GM19395 (cell line): ENCODE results near the gene PPP4C.

Experiments
- ATAC-seq: cut with Tn5 transposase; IDR thresholded peaks from one replicate; pipeline ENCODE4 v1.9.1; 2021; ENCODE audit warnings: mild to moderate bottlenecking, moderate library complexity; ENCODE audit not compliant: unreplicated experiment

The PPP4C gene

DNA sequence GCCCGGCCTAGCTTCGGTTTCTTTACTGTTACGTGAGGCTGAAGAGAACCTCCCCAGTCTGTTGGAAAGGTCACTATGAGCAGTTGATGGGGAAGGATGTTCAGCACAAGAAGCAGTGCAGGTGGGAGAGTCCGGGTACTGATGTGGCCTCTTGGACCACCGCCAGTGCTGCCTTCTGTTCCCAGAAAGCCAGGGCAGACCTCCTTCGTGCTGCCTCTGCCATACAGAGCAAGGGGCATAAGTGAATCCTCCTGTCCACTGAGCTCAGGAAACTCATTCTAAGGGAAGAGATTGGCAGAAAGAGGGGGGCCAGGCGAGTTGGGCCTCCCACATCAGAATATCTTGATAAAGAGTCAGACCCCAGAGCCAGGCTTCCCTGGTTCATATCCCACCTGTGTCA is 3.7 kb downstream of the PPP4C start:
- ATAC-seq: no peak

DNA sequence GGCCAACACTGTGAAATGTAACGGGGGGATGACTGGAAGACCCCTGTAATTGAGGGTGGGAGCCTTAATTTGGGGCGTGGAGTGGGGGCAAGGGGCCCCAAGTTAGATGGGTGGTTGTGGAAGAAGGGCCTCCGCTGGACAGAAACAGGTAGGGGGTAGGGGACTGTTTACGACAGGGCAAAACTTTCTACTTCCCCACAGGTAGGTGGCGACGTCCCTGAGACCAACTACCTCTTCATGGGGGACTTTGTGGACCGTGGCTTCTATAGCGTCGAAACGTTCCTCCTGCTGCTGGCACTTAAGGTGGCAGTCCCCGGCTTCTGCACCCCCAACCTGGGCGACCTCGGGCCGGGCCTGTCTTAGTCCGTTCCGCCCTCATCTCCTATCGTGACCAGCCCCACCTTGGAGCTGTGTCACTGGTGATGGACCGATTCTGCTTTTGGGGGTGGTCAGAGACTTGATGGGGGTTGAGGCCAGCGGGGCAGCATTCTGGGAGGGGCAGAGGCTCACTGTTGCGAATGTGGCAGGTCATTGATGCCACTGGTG is 6.8 kb downstream of the PPP4C start:
- no peak for ATAC-seq

DNA sequence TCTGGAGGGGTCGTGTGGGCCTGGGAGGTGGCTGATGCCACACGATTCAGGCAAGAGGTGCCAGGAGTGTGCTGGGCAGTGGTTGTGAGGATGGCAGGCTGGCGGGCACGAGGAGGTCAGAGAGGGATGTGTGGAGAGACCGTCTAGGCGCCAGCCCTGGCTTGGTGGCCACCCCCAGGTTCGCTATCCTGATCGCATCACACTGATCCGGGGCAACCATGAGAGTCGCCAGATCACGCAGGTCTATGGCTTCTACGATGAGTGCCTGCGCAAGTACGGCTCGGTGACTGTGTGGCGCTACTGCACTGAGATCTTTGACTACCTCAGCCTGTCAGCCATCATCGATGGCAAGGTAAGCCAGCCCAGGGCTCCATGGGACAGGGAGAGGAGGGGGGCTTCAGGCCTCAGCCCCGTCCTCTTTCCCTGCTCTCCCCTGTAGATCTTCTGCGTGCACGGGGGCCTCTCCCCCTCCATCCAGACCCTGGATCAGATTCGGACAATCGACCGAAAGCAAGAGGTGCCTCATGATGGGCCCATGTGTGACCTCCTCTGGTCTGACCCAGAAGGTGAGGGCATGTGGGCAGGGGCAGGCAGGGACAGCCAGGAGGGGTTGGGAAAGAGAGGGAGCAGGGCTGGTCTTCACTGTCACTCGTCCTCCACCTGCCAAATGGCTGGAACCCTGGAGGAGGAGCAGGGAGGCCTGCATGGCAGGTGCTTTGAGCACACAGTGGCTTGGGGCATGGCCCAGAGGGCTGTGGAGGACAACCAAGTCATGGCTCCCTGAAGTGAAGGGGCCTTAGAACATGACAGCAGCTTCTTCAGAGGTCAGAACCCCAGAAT is 7.6 kb downstream of the PPP4C start:
- ATAC-seq: no peak

- ATAC-seq: no peak
Measured at GRCh38 chr16:30084096-30084815, 8.5 kb downstream of the PPP4C start.

DNA sequence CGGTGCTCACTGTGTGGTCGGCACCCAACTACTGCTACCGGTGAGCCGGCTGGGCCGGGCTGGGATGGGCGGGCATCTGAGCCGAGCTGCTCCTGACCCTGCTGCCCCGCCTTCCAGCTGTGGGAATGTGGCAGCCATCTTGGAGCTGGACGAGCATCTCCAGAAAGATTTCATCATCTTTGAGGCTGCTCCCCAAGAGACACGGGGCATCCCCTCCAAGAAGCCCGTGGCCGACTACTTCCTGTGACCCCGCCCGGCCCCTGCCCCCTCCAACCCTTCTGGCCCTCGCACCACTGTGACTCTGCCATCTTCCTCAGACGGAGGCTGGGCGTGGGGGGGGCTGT is 9.0 kb downstream of the PPP4C start:
- ATAC-seq: no peak

DNA sequence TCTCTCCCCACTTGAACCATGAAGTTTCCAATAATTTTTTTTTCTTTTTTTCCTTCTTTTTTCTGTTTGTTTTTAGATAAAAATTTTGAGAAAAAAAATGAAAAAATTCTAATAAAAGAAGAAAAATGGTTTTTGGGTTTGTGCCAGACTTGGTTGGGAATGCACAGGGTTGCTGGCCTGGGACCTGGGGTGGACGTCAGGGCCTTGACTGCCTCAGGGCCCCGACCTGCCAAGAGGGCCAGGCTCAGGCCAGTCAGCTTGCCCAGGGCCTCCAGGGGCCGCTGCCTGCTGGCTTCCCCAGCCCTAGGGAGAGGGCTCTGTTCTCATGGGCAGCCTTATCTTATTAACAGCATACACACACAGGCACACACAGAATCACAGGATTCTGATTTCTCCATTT is 9.5 kb downstream of the PPP4C start:
- ATAC-seq: no peak

DNA sequence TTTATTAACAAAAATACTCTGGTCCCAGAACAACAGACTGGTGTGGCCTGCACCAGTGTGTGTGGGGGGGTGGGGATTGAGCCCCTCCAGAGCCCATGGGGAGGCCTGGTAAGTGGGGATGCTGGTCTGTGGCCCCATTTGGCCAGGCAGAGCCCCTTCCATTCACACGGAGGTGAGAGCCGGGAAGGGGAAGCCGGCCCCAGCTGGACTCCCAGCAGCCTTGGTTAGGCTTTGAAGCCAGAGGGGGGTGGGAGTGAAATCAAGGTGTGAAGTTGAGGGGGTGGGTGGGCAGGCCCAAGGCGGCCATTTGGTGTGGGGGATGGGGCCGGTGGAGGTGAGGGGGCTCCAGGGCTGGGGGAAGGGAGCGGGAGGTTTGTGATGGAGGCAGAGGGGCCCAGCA is 10.0 kb downstream of the PPP4C start:
- ATAC-seq: no peak

- ATAC-seq: no peak
Measured at GRCh38 chr16:30086291-30087140, 10.7 kb downstream of the PPP4C start.

DNA sequence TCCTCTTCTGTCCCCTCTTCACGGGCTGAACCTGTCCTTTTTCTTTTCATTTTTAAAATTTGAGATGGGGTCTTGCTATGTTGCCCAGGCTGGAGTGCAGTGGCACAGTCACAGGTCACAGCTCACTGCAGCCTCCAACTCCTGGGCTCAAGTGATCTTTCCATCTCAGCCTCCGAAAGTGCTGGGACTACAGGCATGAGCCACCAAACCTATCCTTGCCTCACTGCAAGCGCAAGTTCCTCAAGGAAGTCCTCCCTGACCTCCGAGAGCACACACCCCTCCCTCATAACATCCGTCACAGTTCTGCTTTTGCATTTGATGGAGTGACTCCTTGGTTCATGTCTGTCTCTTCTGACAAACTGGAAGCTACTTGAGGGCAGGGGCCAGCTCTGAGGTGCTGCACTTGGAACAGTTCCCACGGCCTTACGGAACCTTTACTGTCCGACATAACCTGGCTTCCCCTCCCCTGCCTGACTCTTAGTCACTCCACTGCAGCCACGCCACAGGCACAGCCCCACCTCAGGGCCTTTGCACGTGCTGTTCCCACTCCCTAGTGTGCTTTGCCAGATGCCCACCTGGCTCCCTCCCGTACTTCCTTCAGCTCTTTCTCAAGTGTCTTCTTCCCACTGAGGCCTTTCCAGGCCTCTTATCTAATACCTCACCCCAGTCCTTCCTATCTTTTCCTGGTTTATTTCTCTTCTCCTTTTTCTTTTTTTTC is 11.5 kb downstream of the PPP4C start:
- no peak for ATAC-seq

DNA sequence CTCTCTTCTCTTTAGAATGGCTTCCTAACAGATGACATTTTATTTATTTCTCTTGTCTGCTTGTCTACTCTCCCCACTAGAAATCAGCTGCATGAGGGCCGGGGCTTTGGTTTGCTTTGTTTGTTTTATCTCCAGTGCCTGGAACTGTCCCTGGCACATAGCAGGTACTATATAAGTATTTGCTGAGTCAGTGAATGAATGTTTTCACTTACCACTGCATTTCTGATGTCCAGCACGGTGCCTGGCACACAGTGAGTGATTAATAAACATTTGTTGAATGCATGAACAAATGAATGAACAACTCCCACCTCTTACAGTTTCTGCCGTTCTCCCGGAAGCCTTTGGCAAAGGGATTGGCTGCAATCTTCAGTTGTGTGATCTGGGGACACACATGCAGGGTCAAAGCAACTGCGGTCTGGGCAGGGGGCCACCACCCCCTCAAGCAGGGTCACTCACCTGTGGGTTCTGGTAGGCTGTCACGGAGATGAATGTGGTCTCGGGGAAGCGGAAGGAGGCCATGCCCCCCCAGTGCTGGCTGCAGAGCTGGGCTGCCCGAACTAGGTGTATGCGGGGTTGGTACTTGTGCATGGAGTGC is 12.5 kb downstream of the PPP4C start:
- no peak for ATAC-seq

DNA sequence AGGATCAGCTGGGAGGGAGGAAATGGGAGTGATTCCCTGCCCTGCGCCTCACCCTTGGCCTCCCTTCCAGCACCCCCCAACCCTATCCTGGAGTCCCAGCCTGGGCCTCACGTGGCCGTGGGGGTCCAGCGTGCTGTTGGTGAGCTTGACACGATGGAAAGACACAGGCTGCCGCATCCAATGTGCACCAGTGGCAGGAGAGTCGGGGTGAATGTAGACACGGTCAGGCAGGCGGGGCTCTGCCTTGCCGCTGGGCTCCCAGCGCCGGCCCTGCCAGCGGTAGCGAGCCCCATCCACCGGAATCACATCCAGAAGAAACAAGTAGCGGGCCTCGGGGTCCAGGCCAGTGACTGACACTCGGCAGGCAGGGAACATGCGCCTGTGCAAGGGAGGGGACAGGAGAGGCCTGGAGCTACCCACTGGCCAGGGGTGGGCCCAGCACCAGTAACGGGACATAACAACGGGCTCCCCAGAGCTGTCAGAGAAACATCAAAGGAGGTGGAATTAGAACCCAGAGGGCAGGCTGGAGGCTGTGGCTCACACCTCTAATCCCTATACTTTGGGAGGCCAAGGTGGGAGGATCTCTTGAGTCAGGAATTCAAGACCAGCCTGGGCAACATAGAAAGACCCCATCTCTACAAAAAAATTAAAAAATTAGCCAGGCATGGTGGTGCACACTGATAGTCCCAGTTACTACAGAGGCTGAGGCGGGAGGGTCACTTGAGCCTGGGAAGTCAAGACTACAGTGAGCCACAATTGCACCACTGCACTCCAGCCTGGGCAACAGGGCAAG is 13.2 kb downstream of the PPP4C start:
- no peak for ATAC-seq

- ATAC-seq: no peak
Measured at GRCh38 chr16:30090610-30091331, 15.0 kb downstream of the PPP4C start.

DNA sequence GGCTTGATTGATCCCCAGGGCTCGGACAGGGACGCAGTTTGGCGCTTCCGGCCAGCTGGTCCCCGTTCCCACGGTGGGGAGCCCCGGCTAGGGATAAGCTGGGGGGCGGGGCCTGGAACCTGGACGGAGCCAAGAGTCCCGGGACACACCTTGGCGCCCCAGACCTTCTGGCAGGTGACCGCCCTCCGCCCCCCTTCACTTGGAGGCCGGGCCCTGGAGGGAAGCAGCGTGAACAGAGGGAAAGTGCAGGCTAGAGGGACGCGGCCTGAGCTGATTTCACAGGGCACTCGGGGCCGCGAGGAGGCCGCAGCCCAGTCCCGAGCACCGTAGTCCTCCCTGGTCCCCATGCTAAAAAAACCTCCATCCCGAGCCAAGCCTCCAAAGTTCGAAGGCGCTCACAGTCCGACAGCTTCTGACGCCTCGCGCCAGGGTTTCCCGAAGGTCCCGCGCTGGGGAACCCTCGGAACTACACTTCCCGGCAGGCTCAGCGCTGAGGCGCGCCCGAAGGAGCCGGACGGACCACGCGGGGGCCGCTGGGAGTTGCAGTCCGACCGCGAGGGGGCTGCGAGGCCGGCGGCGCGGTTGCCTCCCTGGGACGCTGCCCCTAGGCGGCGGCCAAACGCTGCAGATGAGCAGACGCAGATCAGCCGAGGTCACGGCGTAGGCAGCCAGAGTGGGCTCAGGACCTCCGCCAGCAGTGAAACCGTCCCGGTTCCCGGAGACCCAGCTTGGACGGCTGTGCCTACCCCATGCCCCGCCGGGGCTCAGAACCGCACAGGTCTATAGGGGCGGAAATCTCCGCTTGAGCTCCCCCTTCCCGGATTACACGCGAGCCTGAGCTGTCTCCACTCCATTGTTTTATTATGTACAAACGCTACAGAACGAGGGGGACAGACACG is 15.9 kb downstream of the PPP4C start, which contains the start of gene TBX6:
TSS of gene TBX6 (minus strand) at position 451 of the 899 bp plus-strand sequence. CDS start 731 bp downstream, outside the sequence.
- ATAC-seq: peak; percentile 62

- ATAC-seq: peak; percentile 50
Measured at GRCh38 chr16:30092373-30093010, 16.7 kb downstream of the PPP4C start.

DNA sequence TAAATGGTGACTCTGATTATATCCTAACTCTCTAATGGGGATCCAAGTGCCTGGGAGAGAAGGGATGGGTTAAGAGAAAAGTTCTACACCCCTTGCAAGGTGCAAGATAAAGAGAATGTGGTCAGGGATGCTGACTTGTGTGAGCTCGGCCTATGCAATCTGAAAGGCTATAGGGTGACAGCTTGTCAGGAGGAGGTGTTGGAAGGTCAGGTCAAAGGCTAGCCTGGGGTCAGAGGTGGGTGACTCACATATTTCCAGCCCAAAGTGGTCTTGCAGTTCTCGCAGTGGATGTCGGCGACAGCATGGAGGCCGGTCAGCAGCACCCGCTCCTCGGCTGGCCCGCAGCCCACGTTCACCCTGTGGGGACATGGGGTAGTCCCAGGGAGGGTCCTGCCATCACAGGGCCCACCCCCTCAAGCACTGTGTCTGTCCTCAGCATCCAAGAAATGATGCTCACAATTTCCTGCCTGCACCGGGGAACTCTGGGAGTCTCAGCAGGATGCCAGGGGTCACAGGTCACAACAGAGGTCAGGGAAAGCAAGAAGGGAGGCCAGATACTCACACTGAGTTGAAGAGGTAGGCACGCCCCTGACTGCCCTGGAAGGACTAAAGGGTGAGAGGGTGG is 18.9 kb downstream of the PPP4C start:
- no peak for ATAC-seq

- ATAC-seq: no peak
Measured at GRCh38 chr16:30095166-30096078, 19.6 kb downstream of the PPP4C start.
